ENCODE measurements around the gene PGC. TPM values are rescaled to one million over a fixed set of nuclear protein-coding genes. Genes with fewer than 3 reads are reported as not detected.
A peak's percentile ranks its signal among the peaks of the same experiment; 100 is the strongest.

PGC gene
- total RNA-seq, 1 experiment from 2014 or later: not detected

DNA sequence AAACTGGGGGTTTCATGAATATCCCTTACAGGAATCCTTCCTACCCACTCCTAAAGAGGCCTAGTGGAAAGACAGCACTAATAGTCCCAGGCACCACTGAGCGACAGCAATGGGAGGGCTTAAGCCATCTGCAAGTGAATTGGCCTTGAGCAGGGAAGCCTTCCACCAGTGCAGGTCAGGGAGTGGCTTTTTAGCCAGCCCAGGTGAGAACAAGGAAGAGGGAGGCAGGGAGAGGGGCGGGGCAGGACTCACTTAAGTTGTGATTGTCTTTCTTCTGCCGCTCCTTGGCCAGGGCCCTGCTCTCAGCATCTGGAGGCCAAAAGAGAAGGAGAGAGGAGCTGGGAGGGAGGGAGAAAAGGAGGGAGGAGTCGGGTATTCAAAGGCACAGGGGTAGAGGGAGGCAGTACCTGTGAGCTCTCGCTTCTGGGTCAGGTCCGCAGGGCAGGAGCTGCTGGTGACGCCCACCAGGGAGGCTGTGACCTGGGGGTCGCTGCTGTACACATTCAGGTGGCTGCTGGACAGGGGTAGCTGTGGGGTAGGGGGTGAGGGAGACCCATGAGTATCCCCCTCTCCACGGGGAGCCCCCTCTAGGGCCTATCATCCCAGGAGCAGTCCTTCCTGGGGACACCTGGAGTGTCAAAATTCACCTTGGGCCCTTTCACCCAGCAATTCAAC, 59.6 kb downstream of the PGC start:
- no peak overlapping the region for H2BK12ac ChIP-seq (ENCODE audit: insufficient read length, low read depth, low read length)
- H2AK5ac ChIP-seq (ENCODE audit: insufficient read length, low read length): no peak overlapping the region
- H2BK20ac ChIP-seq (ENCODE audit: low read depth, low read length, poor library complexity, severe bottlenecking): no peak overlapping the region
- H4K91ac ChIP-seq (ENCODE audit: insufficient read length, low read depth, low read length): no peak overlapping the region
- H2AFZ ChIP-seq (ENCODE audit: low read length): no peak overlapping the region
- H3K27ac Mint-ChIP-seq: peak overlapping the region in 2 of 3 experiments; percentile 41 to 86; a peak in 3 of 7 replicates
- no peak overlapping the region for H3T11ph ChIP-seq (ENCODE audit: low read length)
- H3K23ac ChIP-seq (ENCODE audit: insufficient read length, low read depth, low read length): no peak overlapping the region
- no peak overlapping the region for H2BK120ac ChIP-seq (ENCODE audit: low read depth, low read length, poor library complexity, severe bottlenecking)
- no peak overlapping the region for H3K4me2 ChIP-seq (ENCODE audit: insufficient read depth, insufficient read length, low read length)
- H3K18ac ChIP-seq (ENCODE audit: insufficient read length, low read depth, low read length): no peak overlapping the region
- no peak overlapping the region for H3K4ac ChIP-seq (ENCODE audit: low read depth, low read length)
- no peaks in the 10 kb centered on the region for H3K79me2 ChIP-seq (ENCODE audit: insufficient read depth, low read length)
- no CpG with 5 or more reads among the region's 9 CpGs for WGBS (ENCODE audit: extremely low coverage, insufficient read length, low lambda C conversion rate)
- H3K14ac ChIP-seq (ENCODE audit: insufficient read depth, low read length): no peak overlapping the region
- peaks cover 33 to 44% of the 10 kb centered on the region in 2 experiments for H3K4me1 Mint-ChIP-seq
- H3K9ac ChIP-seq (ENCODE audit: extremely low read depth, insufficient read length, low read length): no peak overlapping the region
- peaks cover 7% of the 10 kb centered on the region; the same call in 1 of the 2 replicates for H3K4me1 ChIP-seq (ENCODE audit: insufficient read depth, low read length)
- no peaks in the 10 kb centered on the region for H3K9me3 ChIP-seq (ENCODE audit: control insufficient read depth, low read depth, low read length)
- H3K56ac ChIP-seq (ENCODE audit: insufficient read length, low read depth, low read length): no peak overlapping the region
- H3K27me3 ChIP-seq (ENCODE audit: insufficient read depth, low read length): no peaks in the 10 kb centered on the region
- H2BK15ac ChIP-seq (ENCODE audit: low read depth, low read length): no peak overlapping the region
- no peaks in the 10 kb centered on the region; a peak in 2 of 7 replicates for H3K36me3 Mint-ChIP-seq (ENCODE audit: insufficient read depth in 1 of 3, low read depth in 3 of 3)
- peaks cover 21% of the 10 kb centered on the region for H3K27me3 Mint-ChIP-seq (ENCODE audit: low read depth)
- no peak overlapping the region for H4K8ac ChIP-seq (replicated peaks; ENCODE audit: insufficient read length, low read depth, low read length)
- no peak for TF ChIP-seq CTCF (conservative IDR thresholded peaks at IDR 0.05)
- H4K5ac ChIP-seq (ENCODE audit: insufficient read length, low read depth, low read length): no peak overlapping the region
- H3K27ac ChIP-seq (ENCODE audit: insufficient read length, low read depth, low read length): no peak overlapping the region
- H3K4me3 Mint-ChIP-seq: peak overlapping the region in 1 of 2 experiments; percentile 20; a peak in 1 of 5 replicates
- DNase-seq: peak; percentile 94
- H3K23me2 ChIP-seq (ENCODE audit: insufficient read length, low read depth, low read length, poor library complexity, severe bottlenecking): no peaks in the 10 kb centered on the region
- no peaks in the 10 kb centered on the region for H3K79me1 ChIP-seq (ENCODE audit: insufficient read depth, low read depth, low read length, poor library complexity, severe bottlenecking)
- H3K9me3 Mint-ChIP-seq: no peaks in the 10 kb centered on the region; a peak in 1 of 5 replicates
- no peak overlapping the region for H2BK5ac ChIP-seq (ENCODE audit: insufficient read length, low read length)
- no peaks in the 10 kb centered on the region for H4K20me1 ChIP-seq (ENCODE audit: control insufficient read depth, insufficient read depth, insufficient read length)

Other genes with a start within 250 kb of the PGC start
- gene FOXP4, start 201.0 kb downstream of the PGC start, total RNA-seq (2021): 18.2 and 19.0 TPM in 2 replicates
- 40.9 and 45.0 TPM in 2 replicates for gene MDFI, start 108.9 kb downstream of the PGC start, total RNA-seq (2021)
- gene TFEB, start 11.8 kb downstream of the PGC start, total RNA-seq (2021): 1.2 and 2.4 TPM in 2 replicates
- 4.6 and 4.8 TPM in 2 replicates for gene FRS3, start 32.5 kb upstream of the PGC start, total RNA-seq (2021)
- 0.68 and 0.70 TPM in 2 replicates for gene PRICKLE4, start 33.4 kb upstream of the PGC start, total RNA-seq (2021)
- 237 and 239 TPM in 2 replicates for gene TOMM6, start 40.3 kb upstream of the PGC start, total RNA-seq (2021)
- 18.7 and 19.0 TPM in 2 replicates for gene USP49, start 148.0 kb upstream of the PGC start, total RNA-seq (2021)
- gene MED20, start 173.7 kb upstream of the PGC start, total RNA-seq (2021): 28.9 and 29.9 TPM in 2 replicates
- gene BYSL, start 174.1 kb upstream of the PGC start, total RNA-seq (2021): 71.1 and 74.2 TPM in 2 replicates
- gene CCND3, start 194.4 kb upstream of the PGC start, total RNA-seq (2021): 24.2 and 25.3 TPM in 2 replicates

Measured in H9 (cell line).